Measurements from ENCODE around the gene SMAD9. TPM values are rescaled to one million over a fixed set of nuclear protein-coding genes. Genes with fewer than 3 reads are reported as not detected.

The SMAD9 gene
- total RNA-seq, 1 donor from 2014 or later: 4.2 TPM

DNA sequence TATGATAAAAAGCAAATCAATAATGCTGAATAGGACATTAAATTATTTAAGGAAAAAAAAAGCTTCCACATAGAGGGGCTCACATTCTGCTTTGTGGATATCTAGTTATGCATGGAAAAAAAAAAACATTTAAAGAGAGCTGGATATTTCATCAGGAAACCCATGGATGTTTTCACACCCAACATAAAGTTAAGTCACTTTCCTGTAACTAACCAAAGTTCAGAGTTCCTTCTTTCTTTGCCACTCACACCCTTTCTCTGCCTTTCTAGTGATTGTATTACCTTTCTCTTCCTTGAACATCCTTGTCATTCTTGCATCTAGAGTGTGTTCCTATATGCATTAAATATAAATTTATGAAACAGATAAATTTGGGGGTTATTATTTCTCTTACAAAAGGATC is 53.8 kb downstream of the SMAD9 start:
- TF ChIP-seq, protein P1, sequence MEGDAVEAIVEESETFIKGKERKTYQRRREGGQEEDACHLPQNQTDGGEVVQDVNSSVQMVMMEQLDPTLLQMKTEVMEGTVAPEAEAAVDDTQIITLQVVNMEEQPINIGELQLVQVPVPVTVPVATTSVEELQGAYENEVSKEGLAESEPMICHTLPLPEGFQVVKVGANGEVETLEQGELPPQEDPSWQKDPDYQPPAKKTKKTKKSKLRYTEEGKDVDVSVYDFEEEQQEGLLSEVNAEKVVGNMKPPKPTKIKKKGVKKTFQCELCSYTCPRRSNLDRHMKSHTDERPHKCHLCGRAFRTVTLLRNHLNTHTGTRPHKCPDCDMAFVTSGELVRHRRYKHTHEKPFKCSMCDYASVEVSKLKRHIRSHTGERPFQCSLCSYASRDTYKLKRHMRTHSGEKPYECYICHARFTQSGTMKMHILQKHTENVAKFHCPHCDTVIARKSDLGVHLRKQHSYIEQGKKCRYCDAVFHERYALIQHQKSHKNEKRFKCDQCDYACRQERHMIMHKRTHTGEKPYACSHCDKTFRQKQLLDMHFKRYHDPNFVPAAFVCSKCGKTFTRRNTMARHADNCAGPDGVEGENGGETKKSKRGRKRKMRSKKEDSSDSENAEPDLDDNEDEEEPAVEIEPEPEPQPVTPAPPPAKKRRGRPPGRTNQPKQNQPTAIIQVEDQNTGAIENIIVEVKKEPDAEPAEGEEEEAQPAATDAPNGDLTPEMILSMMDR (IDR thresholded peaks at IDR 0.05; ENCODE audit: borderline replicate concordance): no peak
- no peak overlapping the region for H3K4me3 ChIP-seq
- H3K9me3 ChIP-seq (replicated peaks): no peaks in the 10 kb centered on the region
- H3K27me3 ChIP-seq (ENCODE audit: low read depth): no peaks in the 10 kb centered on the region
- peaks cover 27% of the 10 kb centered on the region for H3K36me3 ChIP-seq
- H3K27ac ChIP-seq (replicated peaks): no peak overlapping the region
- no peak for DNase-seq
- intact Hi-C loops (cut with micrococcal nuclease): no loop called here
- H3K4me1 ChIP-seq: peaks cover under 1% of the 10 kb centered on the region

DNA sequence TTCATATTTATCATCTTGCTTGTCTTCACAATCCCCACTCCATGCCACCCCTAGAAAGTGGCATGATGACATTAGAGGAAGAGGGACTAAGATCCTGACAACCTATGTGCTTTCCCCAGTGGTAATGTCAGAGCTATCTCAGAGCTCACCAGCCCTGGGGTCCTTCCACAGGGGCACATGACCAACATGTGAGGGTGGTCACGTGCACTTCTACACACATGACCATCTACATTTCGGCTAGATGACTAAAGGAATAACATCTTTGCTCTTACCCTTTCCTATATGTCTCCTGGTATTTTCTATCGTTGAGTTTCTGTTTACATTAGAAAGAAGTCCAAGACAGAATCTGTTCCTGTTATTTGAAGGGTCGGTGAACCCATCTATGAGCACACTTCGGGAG is 54.8 kb downstream of the SMAD9 start:
- peaks cover 6% of the 10 kb centered on the region for H3K4me1 ChIP-seq
- no peak for DNase-seq
- no peaks in the 10 kb centered on the region for H3K27me3 ChIP-seq (ENCODE audit: low read depth)
- no peak overlapping the region for H3K27ac ChIP-seq (replicated peaks)
- H3K4me3 ChIP-seq: no peak overlapping the region
- TF ChIP-seq, protein P1 (IDR thresholded peaks at IDR 0.05; ENCODE audit: borderline replicate concordance): no peak
- peaks cover 27% of the 10 kb centered on the region for H3K36me3 ChIP-seq
- no peaks in the 10 kb centered on the region for H3K9me3 ChIP-seq (replicated peaks)
- intact Hi-C loops (cut with micrococcal nuclease): no loop called here

DNA sequence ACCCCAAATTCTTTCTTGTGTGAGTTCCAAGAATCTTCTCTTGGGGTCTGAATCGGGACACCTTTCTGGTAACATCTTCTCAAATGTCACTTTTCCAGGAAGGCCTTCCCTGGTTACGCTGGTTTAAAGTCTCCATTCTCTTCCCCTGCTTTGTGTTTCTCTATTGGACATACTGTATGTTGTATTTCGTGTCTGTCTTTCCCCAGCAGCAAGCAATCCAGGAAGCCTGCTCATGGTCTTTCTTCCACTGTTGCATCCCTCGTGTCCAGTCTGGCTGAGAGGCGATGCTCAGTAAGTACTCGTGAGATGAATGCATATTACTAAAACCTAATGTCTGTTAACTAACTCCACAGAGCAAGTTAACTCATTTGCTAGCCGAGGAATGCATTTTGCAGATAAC is 57.3 kb downstream of the SMAD9 start:
- Histone ChIP-seq H3K4me3 (no peak overlapping the region), H3K9me3 (replicated peaks) (no peaks in the 10 kb centered on the region), H3K4me1 (peaks cover 6% of the 10 kb centered on the region), H3K27ac (replicated peaks) (peak overlapping the region; percentile 57), H3K27me3 (ENCODE audit: low read depth) (no peaks in the 10 kb centered on the region), H3K36me3 (peaks cover 20% of the 10 kb centered on the region)
- TF ChIP-seq, protein P1 (IDR thresholded peaks at IDR 0.05; ENCODE audit: borderline replicate concordance): no peak
- intact Hi-C loops (cut with micrococcal nuclease): no loop called here
- DNase-seq: no peak

DNA sequence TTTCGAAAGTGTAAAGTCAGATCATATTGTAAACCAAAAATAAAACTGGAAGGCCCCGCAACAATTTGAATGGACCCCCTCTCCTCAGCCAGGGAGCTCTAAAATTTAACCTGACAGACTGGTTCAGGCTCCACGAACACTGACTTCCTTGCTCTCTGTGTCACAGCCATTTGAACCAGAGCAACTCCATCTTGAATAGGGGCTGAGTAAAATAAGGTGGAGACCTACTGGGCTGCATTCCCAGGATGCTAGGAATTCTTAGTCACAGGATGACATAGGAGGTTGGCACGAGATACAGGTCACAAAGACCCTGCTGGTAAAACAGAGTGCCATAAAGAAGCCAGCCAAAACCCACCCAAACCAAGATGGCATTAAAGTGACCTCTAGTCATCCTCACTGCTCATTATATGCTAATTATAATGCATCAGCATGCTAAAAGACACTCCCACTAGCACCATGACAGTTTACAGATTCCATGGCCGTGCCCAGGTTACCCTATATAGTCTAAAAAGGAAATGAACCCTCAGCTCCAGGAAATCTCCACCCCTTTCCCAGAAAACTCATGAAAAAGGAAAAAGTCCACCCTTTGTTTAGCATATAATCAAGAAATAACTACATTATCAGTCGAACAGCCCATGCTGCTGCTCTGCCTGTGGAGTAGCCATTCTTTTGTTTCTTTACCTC is 57.9 kb downstream of the SMAD9 start:
- peaks cover 6% of the 10 kb centered on the region for H3K4me1 ChIP-seq
- intact Hi-C loops (cut with micrococcal nuclease): no loop called here
- H3K27me3 ChIP-seq (ENCODE audit: low read depth): no peaks in the 10 kb centered on the region
- TF ChIP-seq, protein P1 (IDR thresholded peaks at IDR 0.05; ENCODE audit: borderline replicate concordance): no peak
- no peak for DNase-seq
- peak overlapping the region; percentile 57 for H3K27ac ChIP-seq (replicated peaks)
- no peaks in the 10 kb centered on the region for H3K9me3 ChIP-seq (replicated peaks)
- no peak overlapping the region for H3K4me3 ChIP-seq
- peaks cover 20% of the 10 kb centered on the region for H3K36me3 ChIP-seq

DNA sequence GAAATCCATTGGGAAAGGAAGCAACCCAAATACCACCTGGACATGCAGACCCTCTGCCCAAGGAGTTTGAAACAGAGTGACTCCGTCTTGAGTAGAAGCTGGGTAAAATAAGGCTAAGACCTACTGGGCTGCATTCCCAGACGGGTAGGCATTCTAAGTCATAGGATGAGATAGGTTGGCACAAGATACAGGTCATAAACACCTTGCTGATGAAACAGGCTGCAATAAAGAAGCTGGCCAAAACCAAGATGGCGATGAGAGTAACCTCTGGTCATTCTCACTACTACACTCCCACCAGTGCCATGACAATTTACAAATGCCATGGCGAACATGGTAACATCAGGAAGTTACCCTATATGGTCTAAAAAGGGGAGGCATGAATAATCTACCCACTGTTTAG is 60.8 kb downstream of the SMAD9 start:
- no peak for DNase-seq
- intact Hi-C loops (cut with micrococcal nuclease): loop anchor here (5.0 kb wide), 1 partner anchor 123 kb away; no protein-coding TSS in a partner anchor
- TF ChIP-seq, protein P1 (IDR thresholded peaks at IDR 0.05; ENCODE audit: borderline replicate concordance): no peak
- Histone ChIP-seq H3K27me3 (ENCODE audit: low read depth) (no peaks in the 10 kb centered on the region), H3K4me3 (no peak overlapping the region), H3K36me3 (peaks cover 4% of the 10 kb centered on the region), H3K27ac (replicated peaks) (no peak overlapping the region), H3K9me3 (replicated peaks) (no peaks in the 10 kb centered on the region), H3K4me1 (peaks cover 6% of the 10 kb centered on the region)

All from left ventricle myocardium inferior (tissue), 1 donor.